Activated CD8-positive, alpha-beta memory T cell treated with anti-CD3 and anti-CD28 coated beads for 1 hour (primary cell): ENCODE measurements around the gene LRRC72.
"Not testable (repeated sequence)": the region's sequence is repeated elsewhere in the genome, so short reads cannot be mapped to it uniquely, and the experiment has no call there.

Source experiments
- DNase-seq, 2 donors: peaks; one replicate each; pipeline ENCODE4 v3.0.0-alpha.2; 2020; ENCODE audit warnings: low read depth in 1 of 2; ENCODE audit errors: extremely low read depth in 1 of 2

LRRC72 gene

DNA sequence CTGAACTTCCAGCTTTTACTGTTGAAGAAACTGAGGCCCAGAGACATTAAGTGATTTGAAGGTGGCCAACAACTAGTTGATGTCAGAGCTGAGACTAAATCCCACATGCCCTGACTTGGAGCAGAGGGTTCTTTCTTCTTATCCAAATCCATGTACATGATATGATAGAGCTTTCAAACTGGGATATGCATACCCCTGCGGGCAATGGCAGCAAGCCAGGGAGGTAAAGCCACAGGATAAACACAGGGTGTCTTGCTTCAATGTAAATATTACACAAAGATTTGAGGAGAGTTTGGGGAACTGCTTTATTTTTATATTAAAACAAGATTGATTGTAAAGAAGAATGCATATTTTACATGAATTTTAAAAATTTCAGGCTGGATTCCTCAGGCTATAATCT, 2.3 kb upstream of the LRRC72 start:
- no peak for DNase-seq

DNA sequence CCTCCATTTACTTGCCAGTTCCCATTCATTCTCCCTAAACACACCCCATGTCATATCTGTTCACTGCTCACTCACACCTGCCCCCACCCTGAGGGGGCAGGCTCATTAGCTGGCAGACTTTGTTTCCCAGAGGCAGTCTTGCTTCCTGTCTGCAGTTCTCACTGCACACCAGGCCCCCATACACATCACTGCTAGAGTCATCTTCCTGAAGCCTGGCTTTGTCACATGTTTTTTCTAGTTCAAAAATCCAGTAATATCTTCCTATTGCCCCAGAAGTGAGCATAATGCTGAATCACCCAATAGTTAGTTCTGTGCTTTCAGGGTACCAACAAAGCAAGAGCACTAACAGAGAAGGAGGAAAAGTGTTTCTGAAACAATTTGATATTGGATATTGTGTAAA, 1.9 kb downstream of the LRRC72 start:
- no peak for DNase-seq

DNA sequence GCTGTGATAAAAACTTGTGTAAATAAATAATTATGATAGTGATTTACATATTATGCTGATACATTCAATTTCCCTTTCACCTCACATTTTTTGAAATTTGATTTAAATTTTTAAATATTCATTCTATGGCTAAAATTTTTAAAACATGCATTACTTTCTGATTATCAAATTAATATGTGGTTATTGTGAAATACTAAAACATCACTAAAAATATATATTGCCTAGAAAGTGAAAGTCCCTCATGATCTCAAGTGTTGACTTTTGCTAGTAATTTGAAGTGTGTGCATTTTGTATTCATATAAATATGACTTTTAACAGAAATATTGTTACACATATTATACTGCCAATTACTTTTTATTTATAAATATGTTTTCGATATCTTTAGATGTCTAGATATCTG, 3.1 kb downstream of the LRRC72 start:
- no peak for DNase-seq

DNA sequence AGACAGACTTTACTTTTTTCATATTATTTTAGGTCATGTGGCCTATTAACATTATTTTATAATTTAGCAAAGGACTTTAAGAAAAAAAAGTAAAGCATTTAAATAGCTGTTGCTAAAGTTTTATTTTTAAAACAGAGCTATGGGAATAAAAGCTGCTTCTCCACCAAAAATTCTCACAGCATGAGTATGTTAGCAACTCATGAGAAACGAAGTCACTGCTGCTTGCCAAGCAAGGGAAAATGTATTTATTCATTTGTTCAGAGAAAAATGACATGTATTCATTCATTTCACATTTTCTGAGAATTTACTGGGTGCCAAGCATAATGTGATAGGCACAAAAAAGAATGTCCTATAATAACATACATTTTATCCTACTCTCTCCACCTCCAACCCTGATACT, 5.1 kb downstream of the LRRC72 start:
- DNase-seq = no peak

DNA sequence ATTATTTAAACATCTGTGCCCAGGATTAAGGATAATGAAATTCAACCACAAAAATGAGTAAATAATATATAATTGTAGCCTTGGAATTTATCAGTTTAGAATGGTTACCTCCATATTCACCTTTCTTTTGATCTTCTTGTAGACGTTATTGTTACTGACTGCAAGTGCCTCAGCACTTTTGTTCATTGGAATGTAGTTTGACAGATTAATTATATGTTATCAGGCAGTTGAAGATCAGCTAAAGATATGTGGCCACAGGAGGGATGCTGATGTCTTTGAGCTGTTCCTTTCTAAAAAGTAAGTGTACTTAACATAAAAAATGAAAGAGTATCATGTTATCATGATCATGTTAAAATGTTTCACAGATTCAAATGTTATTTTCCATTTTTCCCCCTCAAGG, 5.6 kb downstream of the LRRC72 start:
- DNase-seq = no peak

DNA sequence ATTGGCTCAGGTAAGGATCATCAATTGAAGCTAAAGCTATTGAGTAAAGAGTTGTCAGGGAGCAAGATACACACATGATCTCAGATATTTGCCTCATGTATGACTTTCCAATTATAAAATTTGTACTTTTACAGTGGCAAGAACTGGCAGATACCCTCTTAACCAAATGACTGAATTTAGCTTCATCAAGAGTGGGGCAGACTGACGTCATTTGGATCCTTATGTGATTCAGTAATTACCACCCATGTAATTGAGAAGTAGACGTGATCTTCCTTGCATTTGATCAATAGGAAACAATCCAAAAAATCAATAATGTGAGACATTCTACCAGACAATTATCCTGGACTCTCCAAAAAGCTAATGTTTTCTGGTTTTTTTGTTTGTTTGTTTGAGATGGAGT, 8.9 kb downstream of the LRRC72 start:
- no peak for DNase-seq

DNA sequence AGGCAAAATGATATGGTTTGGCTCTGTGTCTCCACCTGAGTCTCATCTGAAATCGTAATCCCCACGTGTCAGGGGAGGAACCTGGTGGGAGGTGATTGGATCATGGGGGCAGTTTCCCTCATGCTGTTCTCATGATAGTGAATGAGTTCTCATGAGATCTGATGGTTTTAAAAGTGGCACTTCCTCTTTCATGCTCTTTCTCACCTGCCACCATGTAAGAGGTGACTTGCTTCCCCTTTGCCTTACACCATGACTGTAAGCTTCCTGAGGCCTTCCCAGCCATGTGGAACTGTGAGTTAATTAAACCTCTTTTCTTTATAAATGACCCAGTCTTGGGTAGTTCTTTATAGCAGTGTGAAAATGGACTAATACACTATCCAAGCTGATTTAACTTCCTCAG, 13.9 kb downstream of the LRRC72 start:
- DNase-seq = not testable (repeated sequence)

DNA sequence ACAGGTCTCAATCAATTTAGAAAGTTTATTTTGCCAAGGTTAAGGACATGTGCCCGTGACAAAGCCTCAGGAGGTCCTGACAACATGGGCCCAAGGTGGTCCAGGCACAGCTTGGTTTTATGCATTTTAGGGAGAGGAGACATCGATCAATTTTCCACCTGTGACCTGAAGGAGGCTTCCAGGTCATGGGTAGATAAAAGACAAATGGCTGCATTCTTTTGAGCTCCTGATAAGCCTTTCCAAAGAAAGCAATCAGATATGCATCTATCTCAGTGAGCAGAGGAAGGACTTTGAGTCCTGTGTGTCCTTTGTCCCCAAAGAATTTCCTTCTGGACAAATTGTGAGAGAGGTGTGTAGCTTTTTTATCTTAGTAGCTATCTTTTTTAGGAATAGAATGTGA, 15.8 kb downstream of the LRRC72 start:
- DNase-seq = no peak

DNA sequence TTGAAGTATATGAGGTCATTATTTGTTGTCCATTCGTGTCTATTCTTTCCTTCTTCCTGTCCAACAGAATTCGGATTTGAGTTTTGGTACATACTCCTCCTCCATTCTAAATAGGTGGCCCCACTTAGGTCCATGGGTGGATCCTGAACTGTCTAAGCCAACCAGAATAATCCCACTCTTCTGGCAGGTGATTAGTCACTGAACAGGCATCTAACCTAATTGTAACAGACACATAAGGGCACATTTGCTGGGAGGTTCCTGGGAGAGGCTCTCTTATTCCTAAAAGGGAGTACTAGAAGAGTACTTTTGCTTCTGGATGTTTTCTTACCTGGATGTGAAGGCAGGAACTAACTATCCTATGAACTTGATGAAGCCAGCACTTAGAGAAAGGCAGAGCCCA, 16.8 kb downstream of the LRRC72 start:
- no peak for DNase-seq

DNA sequence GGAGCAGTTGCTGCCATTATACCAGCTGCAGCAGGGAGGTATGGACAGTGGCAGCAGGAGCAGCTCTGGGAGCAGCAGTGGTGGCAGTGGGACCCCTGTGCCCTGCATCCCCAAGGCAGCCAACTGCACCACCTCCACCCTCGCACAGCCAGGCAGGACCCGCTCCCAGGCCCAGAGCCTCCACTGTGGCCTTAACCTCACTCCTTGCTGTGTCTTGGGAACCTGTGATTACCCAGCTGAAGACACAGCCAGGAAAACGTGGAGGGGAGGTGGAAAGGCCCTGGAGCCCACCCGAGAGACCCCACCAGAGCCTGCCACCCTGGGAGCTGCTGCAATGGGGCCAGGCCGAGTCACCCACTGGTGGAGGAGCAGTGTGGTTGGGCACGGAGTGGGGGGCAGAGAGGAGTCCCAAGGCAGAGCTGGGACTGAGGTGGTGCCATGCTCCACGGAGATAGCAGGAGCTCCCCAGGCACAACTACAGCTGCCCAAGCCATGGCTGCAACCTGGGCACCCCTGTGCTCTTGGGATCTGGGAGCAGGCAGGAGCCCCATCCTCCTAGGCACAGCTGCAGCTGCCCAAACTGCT, 20.4 kb downstream of the LRRC72 start:
- no peak for DNase-seq

DNA sequence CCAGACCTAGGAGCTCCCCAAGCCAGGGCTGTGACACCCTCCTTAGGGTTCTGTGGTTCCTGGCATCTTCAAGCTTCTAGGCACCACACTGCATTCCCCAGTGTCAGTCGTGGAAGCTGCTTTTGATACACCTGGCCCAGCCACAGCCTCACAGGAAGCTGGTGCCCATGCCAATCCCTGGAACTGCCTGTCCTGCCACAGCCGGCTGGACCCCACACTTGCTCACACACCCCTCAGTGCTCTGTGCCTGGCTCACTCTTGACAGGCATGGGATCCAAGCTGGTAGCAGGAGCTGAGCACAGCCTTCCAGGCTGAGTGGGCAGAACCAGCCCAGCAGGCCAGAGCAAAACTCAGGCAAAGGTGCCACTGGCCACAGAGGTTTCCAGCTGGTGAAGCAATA, 21.8 kb downstream of the LRRC72 start:
- no peak for DNase-seq

DNA sequence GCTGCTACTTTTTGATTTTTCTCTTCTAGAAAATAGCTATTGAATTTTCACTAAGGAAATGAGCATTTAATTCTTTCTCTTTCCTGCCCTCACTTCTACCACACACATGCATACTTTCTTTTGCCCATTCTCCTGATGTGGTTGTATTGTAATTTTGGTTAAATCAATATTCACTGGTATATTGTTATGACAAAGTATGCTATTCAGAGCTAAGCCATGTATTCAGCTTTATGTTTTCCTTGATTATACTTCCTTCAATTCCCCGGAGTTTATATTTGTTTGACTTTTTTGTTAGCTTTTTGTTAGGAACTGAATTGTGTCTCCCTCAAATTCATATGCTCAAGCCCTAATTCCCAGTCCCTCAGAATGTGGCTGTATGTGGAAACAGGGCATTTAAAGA, 24.0 kb downstream of the LRRC72 start:
- no peak for DNase-seq

DNA sequence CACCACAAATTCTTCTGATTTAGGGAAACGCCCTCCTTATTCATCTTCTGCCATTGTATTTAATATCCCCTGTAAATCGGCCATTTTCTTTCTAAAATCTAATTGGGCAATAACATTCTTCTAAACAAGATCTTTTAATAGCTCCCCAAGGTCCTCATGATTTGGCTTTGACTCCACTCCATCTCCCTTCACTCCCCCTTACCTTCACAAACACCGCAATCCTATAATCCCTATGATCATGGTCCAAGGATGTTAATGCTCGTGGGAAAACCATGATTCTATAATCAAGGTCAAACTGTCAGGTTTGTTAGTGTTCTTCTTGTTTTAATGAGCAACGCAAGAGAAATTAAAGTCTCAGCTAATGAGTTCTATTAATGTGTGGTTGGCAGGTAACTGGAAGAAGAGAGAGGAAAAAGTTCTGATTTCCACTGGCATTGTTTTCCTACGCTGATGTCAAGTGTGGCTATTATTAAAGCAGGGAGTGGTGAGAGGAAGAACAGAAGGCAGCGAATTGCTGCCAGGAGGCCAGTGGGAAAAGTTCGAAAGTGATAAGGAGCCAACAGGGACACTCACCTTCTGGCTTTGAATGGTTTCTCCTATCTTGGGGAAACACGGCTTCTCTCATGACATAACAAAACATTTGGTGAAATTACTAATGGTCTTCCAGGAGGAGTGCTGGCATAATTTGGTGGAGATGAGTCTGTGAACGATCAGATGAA, 28.1 kb downstream of the LRRC72 start:
- DNase-seq = no peak

DNA sequence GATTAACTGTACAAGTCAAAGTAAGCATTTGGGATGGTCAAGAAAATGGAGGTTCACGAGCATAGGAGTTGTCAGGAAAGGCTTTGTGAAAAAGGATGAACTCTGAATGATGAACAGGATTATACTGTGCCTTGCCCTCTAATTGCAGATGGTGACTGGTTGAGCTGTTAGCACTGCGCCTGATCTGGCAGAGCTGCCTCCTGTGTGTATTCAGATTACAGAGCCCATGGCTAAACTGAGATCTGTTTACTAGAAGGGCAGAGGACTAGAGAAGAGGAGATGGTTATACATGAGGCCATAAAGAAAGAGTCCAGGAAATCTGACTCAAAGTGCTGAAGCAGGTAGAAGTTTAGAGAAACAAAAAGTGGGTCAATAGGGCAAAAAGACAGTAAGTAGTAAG, 29.7 kb downstream of the LRRC72 start:
- DNase-seq = no peak

DNA sequence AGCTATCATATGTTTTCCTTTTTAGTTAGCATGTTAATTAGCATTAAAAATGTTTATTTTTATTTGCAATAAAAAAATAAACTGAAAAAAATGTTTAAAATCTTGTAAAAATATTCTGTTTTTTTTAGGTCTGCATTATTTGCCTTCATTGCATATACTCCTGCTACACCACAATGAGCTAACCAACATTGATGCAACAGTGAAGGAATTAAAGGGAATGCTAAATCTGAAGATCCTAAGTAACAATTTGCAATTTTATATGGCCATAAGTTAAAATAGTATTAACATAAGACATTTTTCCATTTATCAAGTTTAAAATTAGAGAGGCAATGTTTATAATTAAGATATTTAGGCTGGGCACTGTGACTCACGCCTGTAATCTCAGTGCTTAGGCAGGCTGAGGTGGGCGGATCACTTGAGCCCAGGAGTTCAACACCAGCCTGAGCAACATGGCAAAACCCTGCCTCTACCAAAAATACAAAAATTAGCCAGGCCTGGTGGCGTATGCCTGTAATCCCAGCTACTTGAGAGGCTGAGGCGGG, 32.2 kb downstream of the LRRC72 start:
- DNase-seq = no peak

DNA sequence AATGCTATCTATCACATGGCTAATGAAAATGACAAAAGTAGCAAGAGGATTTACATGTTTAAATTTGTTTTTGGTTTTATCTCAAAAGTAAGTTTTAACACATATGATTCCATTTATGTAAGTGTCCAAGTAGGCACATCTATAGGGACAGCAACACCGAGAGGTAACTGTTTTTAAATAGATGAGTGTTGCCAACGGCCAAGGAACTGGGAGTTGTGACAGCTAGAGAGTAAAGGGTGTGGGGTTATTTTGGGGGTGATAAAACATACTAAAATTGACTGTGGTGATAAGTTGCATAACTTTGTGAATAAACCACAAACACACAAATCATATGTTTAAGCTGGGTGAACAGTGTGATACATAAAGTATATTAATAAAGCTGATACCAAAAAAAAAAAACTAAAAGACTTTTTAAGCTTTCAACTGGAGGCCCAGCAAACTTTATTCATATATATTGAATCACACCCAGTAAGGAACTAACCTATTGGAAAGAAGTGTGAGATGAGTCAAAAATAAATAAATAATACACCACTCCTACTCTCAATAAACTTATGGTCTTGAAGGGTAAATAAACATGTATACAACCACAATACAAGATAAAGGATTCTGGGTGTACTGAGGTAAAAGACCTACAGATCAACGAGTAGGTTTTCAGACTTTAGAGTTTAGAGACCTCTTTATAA, 33.0 kb downstream of the LRRC72 start:
- no peak for DNase-seq

DNA sequence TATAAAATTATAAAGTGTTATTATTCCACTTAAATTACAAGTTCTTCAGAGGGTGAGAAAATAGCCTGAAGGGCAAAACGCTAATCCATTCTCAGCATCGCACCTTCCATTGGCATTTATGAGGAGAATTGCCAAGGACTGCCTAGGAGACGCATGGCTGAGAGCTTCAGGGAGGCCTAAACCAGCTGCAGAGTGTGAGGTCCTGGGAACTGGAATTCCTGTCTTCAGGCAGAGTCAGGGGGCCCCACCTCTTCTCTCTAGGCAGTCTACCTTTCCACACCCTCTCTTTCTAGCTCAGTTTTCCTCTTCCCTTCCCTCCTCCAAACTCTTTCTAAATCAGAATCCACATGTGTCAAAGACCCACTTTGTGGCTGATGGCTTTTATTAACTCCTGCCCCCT, 35.3 kb downstream of the LRRC72 start:
- DNase-seq = no peak

DNA sequence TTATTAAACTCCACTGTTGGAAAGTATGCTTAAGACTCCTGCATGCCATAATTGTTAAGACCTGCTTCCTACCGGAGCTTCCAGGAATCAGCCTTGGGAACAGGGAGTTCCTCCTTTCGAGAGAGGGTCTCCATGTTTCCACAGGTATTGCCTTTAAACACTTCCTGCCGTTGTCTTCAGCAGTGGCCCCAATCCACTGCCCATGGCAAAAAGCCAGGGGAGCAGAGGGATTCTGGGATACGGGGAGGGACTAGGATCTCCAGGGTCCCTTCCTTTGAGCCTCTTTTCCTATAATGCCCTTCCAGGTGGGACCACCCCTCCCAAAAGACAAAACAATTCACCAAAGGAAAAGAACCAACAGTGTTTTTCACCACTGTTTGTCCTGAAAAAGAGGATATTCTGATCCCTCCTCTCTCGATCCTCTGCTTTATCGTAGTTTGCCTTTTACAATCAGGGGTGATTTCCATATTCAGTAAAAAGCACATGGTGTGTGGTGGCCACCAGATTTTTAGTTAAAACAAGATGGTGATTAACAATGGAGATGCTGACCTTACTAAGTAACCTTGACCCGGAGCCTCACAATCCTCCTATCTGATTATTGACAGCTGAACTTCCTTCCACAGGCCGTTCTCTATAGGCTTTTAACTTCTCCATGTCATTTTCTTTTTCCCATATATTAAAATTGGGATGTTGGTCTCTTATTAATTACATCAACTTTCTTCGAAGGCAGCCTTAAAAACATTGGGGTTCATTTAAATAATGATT, 36.0 kb downstream of the LRRC72 start:
- no peak for DNase-seq

DNA sequence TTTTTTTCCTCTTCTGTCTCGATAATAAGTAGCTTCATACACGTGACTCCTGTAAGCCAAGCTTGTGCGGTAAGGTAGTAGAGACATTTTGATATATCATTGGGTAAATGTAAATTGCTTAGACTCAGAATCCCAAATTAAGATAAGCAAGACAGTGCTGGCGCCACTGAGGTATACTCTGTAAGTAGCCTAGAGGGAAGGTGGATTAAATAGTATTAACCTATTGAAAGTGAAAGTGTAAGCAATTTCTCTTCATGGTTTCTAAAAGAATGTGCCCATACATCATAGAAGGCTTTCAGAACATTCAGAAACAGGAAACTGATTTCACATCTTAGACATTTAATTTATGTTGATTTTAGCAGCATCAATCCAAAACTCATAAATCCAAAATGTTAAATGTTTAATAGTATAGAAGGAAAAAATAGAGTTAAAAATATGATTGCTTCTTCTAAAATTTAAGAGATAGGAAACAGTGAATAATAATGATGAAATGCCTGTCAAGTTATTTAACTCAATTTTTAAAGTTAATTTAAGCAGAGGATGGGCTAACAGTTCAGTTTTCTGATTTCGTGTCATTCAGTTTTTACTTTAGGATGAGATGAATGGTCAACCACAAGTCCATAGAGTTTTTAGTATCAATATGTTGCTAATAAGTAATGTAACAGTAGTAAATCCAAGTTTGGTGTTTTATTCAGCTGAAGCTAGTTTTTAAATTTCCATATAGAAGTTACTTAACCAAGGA, 36.8 kb downstream of the LRRC72 start:
- no peak for DNase-seq

DNA sequence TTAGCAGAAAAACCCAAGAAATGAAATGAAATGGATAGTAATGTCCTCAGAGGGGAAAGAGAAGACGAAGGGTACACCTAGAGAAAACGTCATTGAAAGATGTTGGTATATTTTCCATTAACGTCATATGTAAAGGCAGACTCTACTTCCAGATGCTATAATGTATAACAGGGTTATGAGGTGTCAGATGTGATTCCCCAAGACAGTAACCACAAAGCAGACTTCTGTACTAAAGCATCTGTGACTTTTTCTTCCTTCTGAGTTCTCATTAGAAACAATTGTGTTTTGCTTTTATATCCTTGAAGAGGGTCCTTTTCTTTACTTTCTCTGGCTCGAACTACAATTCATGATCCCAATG, 37.4 kb downstream of the LRRC72 start:
- DNase-seq = no peak

DNA sequence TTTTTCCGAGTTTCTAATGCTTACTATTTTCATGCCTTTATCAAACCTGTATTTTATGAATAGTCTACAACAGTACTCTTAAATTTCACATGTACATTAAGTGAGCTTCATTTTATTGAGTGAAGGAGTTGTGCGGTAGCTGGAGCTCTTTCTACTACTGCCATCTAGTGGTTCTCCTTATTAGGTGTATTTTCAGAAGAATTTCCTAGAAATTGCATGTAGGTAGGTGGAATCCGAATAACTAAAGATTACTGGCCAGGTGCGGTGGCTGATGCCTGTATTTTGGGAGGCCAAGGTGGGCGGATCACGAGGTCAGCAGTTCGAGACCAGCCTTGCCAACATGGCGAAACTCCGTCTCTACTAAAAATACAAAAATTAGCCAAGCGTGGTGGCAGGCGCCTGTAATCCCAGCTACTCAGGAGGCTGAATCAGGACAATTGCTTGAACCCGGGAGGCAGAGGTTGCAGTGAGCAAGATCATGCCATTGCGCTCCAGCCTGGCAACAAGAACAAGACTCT, 38.3 kb downstream of the LRRC72 start:
- DNase-seq = no peak
